HG03378 (cell line): ENCODE measurements around the gene AUTS2.

Experiments used
- ATAC-seq: cut with Tn5 transposase; IDR thresholded peaks from one replicate; pipeline ENCODE4 v1.9.1; 2021; ENCODE audit warnings: mild to moderate bottlenecking, moderate library complexity; ENCODE audit not compliant: unreplicated experiment

Gene AUTS2

DNA sequence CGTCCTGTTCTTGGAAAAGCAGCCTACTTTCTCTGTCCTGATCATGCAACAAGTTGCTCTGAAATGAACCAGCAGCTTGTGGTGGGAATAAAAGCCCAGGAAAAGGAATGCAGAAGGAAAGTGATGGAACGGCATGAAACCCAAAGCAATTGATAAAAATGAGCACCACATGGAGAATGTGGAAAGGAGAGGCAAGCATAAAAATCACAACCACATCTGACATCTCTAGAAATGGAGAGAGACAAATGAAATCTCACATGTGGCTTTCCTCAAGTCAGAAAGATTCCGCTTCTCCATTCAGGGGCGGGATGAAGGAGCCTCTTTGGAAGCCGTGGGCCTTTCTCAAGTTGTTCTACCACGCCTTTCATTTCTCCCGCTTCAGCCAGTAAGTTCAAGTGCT, 902.0 kb downstream of the AUTS2 start:
- no peak for ATAC-seq

DNA sequence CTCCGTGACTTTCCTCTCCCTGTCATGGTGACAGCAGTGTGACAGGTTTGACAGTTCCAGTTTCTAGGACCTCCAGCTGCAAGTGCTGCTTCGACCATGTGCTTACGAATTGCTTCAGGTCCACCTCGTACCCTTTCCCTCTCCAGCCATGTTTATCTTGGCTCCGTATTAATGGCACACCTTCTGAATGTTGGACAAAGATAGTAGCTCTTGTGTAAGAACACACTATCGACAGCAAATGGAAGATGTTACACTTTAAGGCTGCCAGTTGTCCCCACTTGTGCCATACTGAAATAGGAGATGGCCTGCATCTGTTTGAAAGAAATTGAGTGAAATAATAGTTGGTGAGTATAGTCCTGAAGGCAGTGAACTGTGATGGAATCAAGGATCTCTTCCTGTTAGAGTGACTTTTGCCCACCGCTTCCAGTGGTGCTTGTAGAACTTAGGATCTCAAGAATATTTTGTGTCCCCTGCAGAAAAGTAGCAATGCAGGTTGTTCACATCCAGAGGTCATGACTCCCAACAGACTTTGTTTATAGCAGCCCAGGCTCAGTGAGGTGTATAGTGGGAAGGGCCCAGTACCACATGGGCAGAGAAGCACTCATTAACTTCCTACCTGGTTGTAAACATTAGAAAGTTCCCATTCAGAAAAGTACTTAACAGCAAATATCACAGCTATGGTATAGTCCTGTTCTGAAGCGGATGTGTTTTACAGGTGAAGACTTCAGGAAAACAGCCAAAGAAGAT, 904.0 kb downstream of the AUTS2 start:
- ATAC-seq: no peak

DNA sequence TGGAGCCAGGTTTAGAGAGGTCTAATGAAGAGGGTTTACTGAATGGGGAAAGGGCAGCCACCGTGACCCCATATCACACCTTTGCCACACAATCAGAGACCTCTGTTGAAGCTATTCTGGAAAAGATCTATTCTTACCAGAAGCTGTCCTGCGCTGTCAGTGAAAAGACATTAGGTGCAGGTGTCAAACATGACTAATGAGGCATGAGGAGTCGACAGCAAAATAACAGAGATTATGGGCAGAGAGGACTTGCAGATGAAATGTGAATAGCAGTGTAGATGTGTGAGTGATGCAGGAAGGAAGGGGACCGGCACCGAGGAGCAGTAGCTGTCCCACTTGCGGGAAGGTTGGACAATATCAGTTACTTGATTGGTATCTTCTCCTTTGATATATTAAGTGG, 906.0 kb downstream of the AUTS2 start:
- ATAC-seq: no peak

DNA sequence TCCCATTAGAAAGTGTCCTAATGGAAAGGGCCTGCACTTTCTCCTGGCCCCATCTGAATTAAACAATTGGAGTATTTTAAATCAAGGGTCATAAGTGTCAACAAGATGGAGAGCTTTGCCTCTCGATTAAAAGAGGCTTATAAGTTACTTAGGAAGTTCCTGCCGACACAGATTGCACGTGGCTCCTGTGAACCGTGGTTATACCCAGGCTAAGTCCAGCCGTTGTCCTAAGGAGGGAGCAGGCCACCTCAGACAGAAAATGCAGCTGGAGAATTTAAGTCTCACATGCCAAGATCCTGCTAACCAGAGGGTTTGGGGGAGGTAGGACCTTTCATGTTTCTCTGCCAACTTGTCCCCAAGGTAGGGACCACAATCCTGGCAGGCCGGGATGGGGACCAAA, 907.2 kb downstream of the AUTS2 start:
- no peak for ATAC-seq

DNA sequence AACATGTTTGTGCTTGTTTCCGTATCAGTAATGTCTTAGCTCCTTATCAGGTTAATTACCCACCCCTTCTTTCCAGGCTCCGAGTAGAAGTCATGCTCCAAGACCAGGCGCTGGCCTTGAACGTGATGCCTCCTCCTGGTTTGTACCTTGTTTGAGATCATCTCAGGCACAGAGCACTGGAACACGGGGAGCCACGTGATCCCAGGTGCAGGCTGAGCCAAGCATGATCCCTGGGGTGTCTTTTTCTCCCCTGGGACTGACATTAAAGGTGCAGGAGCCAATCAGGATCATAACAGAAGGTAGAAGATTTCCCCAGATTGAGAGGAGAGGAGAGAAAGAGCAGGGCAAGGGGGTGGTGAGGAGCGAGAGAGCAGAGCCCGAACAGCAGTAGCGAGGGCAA, 907.6 kb downstream of the AUTS2 start:
- no peak for ATAC-seq

DNA sequence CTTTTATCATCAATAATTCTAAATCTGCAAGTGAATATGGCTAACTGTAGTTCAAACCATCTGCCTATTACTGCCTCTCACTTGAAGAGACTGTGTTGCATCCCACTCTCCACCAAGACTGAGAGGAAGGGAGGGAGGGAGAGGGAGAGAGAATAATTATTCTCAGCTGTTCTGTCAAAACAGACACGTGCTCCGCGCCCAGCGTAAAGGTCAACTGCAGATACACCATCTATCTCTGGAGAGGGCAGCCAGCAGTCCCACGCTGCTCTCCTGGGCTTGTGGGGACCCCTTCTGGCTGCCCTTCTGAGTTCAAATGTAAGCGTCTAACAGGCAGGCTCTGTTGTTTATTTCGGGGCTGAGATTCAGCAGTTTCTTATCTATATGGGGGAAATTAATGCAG, 908.2 kb downstream of the AUTS2 start:
- ATAC-seq: no peak

DNA sequence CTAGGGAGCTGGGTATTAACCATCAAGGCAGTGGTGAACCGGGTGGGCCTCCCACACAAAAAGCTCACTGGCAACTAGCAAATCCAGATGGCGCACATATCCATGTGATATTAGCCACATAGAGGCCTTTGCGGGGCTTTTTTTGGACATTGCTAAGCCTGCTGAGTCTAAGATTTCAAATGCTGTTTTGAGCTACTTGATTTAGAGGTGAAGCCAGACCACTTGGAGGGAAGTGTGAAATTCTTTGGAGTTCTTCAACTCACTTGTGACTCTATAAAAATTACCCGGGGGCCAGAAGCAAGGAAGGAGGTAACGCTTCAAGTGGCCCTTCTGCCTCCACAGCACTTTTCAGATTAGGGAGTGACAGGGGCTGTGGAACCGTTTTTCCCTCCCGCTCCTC, 913.9 kb downstream of the AUTS2 start:
- ATAC-seq: no peak

DNA sequence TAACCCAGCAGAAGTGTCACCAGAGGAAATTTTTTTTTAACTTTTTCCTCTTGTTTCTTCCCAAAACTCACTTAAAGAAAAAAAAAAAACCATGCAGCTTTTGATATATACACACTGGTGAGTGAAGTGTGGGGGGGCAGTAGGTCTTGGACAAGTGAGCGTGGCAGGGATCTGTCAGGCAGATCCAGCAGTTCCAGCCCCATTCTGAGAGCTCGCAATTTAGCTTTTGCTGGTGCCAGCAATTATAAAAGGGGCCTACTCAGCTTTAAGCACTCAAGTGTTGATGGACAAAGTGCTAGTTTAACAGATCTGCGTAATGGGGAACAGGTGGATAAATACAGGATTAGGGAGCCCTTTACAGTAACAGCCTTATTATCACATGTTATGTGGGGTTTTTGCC, 914.5 kb downstream of the AUTS2 start:
- ATAC-seq: no peak

DNA sequence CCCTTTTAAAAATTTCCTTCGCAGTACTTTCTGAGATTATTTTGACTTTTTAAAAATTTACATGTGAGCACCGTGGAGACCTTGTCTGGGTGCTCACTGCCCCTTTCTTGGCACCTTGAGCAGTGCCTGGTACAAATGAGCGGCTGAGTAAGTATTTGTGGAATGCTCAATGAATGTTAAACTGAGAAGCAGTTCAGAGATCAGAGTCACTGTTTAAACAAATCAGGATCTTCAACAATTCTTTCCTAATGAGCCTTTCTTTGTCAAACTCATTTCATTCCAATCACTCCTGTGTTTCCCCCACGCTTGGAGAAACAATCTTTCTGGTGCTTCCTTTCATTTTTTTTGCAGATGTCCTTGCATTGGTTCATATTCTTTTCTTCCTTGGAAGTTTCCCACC, 922.3 kb downstream of the AUTS2 start:
- ATAC-seq: no peak

DNA sequence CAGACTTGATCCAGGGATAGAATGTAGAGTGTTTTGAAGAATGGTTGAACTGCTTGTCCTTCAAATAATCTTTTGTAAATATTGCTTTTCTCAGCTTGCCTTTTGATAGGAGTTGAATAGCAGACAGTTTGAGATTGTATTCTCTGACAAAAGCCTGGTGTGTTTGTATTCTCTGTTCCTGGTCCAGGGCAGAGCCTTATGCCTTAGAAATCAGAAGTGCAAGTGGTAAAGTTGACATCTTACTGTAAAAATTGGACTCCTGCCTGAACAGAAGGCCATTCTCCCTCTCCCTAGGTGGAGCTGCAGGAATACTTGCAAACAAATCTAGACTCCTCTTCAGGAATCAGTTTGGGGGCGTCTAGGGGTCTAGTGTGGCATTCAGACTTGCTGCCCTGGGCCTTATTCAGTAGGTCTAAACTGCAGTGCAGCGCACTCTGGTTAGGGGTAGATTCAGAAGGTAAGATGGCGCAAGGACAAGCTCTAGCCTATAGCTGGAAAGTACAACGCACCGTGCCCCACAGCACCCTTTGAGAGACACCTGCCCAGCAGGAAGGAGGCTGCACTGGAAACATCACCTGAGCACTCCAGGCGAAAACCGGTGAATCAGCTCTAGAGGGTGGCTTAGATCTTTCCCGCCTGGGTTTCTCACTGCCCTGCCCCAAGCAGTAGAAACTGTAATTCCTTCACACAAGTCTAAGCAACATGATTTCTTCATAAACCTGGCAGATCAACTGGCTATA, 925.1 kb downstream of the AUTS2 start:
- no peak for ATAC-seq

DNA sequence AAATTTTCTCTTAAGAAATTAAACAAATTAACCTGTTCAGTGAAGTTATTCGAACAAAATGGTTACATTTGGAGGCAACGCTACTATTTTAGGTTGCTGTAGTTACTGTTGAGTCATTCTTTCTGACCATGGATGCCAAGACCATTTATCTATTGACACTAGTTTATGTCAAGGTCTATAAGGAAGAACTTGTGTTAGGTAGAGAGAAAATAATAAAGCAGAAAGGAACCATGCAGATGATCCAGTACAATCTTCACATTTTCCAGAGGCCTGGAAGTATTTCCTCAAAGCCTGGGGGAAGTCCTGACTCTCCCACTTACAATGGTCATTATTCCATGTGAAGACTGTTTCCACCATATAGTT, 925.7 kb downstream of the AUTS2 start:
- ATAC-seq: no peak

DNA sequence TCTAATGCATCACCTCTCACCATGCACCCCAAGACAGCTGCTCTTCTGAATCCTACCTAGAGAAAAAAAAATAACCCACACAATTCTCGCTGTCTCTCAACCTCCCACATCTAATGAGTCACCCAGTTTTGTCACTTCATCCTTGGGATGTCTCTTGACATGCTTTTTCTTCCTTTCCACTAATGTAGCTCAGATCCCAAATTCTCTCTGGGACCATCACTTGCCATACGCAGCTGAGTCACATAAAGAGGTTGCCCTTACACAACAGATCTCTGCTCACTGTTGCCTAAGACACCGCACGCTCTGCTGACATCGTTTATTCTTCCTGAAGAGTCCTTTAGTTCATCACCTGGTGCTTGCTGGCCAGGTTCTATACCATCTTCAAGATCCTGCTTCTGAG, 927.7 kb downstream of the AUTS2 start:
- ATAC-seq: no peak

DNA sequence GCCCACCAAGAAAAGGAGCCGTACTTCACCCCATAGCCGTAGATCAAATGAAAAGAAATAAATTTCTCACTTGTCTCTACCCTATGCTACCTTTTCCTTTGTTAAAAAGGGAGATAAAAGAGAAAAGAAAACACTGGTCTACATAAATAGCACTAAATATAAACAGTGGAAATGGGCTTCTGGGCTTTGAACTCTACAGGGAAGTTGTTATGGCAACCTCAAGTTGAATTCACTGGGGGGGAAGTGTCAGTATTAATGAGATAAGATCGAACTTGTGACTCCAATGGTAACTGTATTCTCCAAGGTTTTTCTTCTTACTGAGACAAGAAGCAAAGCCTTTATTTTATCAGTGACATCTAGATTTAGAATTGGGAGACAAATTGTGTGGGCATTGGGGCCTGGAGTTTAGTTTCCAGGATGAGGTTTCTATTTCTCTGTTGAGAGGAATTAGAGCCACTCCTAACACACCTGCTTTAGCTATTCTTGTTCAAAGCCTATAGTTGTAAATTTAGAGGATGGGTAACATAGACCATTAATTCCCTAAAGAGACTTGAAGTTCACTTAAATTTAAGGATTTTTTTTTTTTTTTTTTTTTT, 929.3 kb downstream of the AUTS2 start:
- no peak for ATAC-seq

DNA sequence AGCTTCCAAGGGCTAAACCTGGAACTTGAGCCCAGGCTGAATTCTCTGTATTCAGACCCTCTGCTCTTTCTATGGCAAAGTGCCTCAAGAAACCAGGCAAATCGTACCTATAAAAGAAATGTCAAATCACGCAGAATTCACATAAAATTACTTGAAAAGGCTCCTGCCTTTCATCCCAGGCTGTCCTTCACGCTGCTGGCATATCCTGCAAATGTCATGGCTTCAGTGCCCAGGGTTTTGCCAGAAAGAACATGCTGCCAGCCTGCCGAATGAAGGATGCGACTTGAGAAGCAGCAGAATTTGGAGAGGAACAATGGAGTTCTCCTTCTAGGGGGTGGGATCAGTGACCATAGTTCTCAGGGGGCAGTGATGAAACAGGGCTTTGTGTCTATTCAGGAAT, 931.2 kb downstream of the AUTS2 start:
- no peak for ATAC-seq

DNA sequence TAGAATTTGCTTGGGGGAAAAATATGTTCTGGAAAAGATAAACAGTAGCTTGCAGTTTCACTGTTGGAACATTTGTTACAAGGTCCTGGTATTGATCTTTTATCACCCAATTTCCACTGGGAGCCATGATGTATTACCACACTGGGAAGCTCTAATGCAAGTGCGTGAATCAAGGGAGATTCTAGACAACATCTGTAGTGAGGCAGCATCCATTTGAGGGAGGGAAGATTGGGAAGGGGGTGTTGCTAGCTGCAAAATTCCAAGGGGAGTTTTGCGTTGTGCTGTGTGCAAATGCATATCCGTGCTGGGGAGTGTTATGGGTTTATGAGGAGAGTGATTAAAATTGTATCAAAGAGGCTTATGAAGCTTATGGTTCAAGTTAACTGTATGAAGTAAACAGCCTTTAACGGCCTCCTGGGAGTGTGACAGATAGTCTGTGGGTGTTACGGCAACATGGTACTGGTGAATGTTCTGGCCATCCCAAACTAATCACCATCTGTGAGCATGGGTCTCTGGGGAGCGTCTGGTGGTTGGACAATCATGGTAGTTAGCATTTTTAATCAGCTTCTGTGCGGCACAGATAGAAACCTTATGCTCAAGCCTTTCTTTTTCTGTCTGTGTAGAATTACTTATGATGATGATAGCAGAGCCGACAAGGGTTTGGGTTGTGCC, 931.8 kb downstream of the AUTS2 start:
- ATAC-seq: no peak

DNA sequence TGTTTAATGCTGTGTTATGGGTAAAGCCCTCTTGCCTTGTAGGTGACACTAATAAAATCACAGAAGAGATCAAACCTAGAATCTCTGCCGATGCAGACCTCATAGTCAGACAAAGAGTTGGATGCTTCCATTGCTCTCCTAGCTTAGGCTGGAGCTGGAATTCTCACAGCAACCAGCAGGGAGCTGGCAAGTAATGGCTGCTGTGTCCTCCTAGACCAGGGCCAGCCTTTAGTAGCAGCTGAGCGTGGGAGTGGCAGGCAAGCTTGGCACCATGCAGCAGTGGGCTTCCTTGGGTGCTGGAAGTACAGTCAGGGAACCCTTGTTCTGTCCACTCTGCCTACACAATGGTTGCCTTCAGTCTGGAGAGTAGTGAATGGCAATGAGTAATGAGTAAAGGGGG, 935.3 kb downstream of the AUTS2 start:
- no peak for ATAC-seq

DNA sequence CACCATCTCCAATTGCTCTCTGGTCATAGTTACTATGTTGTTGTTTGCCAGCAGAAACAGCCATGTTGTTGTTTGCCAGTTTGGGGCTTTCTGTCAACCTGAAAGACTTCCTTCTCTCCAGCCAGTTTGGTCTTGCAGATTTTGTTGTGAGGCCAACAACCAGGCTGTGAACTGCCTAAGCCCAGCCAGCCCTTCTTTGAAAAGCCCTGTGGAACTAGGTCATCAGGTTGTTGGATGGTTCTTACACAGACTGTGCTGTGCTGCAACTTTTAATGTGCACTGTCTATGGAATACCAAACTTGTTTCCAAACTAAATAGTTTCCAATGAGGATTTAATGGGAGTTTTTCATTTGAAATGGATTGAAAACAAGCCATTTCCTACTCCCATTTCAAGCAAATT, 940.9 kb downstream of the AUTS2 start:
- ATAC-seq: no peak

DNA sequence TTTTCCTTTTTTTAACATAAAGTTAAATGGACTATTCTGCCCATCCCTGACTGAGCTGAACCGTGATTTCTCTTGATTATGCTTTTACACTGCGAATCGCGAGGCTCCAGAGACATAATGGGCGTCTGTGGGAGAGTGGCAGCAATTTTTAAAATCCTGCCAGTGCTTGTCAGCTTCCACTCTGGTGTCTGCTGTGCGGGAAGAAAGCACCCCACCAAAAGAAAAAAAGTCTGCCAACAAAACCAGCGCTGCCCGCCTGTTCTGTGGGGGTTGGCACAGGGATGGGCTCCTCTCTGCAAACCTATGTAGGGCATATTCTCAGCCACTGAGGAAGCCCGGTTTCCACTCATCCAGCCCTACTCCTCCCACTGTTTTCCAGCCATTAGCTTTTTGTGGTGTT, 941.3 kb downstream of the AUTS2 start:
- ATAC-seq: no peak

DNA sequence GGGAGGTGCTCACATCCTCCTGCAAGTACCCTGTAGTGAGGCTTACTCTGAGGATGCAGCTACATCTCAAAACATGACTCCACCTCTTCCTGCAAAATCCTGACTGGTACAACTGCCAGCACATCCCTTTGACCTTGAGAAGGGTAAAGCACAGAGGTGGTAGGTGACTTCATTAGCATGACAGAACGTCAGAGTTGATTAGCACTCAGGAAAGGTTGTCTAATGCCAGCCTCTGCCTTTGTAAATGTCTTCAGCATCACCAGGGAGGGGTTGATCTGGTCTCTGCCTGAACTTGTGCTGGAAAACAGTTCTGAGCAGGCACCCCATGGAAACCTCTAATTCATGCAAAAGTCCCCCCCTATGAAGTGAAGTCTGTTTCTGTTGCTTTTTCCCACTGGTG, 942.4 kb downstream of the AUTS2 start:
- no peak for ATAC-seq

DNA sequence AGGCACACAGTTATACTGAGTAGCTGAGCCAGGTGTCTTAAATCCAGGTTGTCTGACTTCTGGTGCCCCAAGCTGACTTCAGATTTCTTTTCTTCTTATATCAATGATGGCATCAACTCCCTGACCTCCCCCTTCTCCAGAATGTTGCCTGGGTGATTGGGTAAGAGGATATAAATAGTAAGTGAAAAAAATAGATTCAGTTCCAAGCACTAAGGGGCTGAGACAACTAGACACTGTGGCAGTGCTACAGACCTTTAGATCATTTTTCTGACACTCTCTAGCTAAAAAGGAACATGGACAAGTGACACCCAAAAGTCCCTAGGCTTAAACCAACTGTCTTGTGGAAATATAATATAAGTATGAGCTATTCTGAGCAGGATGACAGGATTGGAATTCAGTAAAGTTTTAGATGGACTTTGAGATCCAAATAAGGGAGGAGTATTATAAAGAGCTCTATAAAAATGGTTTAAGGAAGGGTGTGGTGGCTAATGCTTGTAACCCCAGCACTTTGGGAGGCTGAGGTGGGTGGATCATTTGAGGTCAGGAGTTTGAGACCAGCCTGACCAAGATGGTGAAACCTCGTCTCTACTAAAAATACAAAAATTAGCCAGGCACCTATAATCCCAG, 944.6 kb downstream of the AUTS2 start:
- no peak for ATAC-seq

DNA sequence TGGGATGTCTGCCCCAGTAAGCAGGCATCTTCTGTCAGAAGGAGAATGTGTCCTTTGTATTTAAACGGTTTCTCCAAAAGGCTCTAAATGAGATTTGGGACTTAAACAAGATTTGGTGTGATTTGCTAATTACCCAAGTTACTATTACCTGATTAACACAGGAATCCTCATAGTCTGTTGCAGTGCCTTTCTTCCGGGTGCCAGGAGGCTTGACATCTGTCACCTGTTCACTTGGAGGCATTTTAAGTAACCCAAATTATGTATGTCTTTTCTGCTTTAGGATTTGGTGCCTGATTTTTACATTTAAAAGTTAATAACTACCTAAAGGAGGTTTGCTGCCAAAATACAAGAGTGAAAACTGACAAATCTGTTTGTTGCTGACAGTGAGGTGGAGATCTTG, 945.7 kb downstream of the AUTS2 start:
- no peak for ATAC-seq
